ENCODE measurements around the gene ZBED1. TPM values are rescaled to one million over a fixed set of nuclear protein-coding genes. Genes with fewer than 3 reads are reported as not detected.
"Not testable (repeated sequence)": the region's sequence is repeated elsewhere in the genome, so short reads cannot be mapped to it uniquely, and the experiment has no call there.

ZBED1 gene
- total RNA-seq, 2 experiments from 2014 or later: 15.8 to 16.1 TPM

DNA sequence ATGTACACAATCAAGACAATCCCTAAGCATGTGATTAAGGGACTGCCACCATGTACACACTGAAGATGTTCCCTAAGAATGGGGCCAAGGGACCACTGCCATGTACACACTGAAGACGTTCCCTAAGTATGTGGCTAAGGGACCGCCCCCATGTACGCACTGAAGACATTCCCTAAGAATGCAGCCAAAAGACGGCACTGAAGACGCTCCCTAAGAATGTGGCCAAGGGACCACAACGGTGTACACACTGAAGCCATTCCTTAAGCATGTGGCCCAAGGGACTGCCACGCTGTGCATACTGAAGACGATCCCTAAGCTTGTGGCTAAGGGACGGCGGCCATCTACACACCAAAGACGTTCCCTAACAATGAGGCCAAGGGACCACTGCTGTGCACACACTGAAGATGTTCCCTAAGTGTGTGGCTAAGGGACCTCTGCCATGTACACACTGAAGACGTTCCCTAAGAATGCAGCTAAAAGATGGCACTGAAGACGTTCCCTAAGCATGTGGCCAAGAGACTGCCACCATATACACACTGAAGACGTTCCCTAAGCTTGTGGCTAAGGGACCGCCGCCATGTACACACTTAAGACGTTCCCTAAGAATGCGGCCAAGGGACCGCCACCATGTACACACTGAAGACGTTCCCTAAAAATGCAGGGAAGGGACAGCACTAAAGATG lies 26.4 kb downstream of the ZBED1 start:
- Mint-ChIP-seq H3K27ac (no peak overlapping the region), H3K9me3 (no peaks in the 10 kb centered on the region), H3K36me3 (ENCODE audit: low read depth) (peaks cover 11% of the 10 kb centered on the region), H3K4me1 (ENCODE audit: low read depth) (peaks cover 3% of the 10 kb centered on the region), H3K4me3 (no peak overlapping the region), H3K27me3 (no peaks in the 10 kb centered on the region)
- H3K4me1 ChIP-seq (ENCODE audit: insufficient read depth, low read length): no peaks in the 10 kb centered on the region
- no peak overlapping the region for H3K27ac ChIP-seq (ENCODE audit: low read depth in 1 of 2, low read length in 2 of 2)
- H3K9me3 ChIP-seq (ENCODE audit: control insufficient read depth in 1 of 2, insufficient read depth in 1 of 2, low read length in 2 of 2): no peaks in the 10 kb centered on the region
- DNase-seq (no peak), ATAC-seq (ENCODE audit: poor library complexity) (no peak)
- no peaks in the 10 kb centered on the region for H3K36me3 ChIP-seq (ENCODE audit: insufficient read depth, low read length)
- intact Hi-C loops (cut with DNase I, micrococcal nuclease): no loop called here
- POLR2A ChIA-PET: no interaction called here
- no peaks in the 10 kb centered on the region for H3K27me3 ChIP-seq (ENCODE audit: control insufficient read depth in 1 of 2, insufficient read depth in 2 of 2, low read length in 2 of 2)
- no peak overlapping the region for H3K4me3 ChIP-seq (ENCODE audit: low read length)
- TF ChIP-seq, protein P1, sequence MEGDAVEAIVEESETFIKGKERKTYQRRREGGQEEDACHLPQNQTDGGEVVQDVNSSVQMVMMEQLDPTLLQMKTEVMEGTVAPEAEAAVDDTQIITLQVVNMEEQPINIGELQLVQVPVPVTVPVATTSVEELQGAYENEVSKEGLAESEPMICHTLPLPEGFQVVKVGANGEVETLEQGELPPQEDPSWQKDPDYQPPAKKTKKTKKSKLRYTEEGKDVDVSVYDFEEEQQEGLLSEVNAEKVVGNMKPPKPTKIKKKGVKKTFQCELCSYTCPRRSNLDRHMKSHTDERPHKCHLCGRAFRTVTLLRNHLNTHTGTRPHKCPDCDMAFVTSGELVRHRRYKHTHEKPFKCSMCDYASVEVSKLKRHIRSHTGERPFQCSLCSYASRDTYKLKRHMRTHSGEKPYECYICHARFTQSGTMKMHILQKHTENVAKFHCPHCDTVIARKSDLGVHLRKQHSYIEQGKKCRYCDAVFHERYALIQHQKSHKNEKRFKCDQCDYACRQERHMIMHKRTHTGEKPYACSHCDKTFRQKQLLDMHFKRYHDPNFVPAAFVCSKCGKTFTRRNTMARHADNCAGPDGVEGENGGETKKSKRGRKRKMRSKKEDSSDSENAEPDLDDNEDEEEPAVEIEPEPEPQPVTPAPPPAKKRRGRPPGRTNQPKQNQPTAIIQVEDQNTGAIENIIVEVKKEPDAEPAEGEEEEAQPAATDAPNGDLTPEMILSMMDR (IDR thresholded peaks at IDR 0.05): no peak
- CTCF ChIA-PET: no interaction called here

DNA sequence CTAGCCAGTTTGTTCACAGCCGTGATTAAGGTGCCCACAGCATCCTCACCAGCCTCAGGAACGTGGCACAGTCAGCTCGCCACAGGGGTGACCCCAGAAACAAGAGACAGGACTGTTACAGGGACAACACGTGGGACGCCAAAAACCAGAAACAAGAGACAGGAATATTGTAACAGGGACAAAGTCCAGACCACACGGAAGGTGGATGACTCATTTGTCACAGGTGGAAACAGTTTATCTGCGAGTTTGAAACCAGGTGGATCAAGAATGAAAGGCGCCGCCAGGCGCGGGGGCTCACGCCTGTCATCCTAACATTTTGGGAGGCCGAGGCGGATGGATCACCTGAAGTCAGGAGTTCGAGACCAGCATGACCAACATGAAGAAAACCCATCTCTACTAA lies 27.7 kb downstream of the ZBED1 start:
- H3K27ac ChIP-seq (ENCODE audit: low read depth in 1 of 2, low read length in 2 of 2); H3K9me3 Mint-ChIP-seq; H3K4me3 Mint-ChIP-seq; ATAC-seq (ENCODE audit: poor library complexity); H3K27me3 Mint-ChIP-seq; H3K36me3 Mint-ChIP-seq (ENCODE audit: low read depth); CTCF ChIA-PET; DNase-seq; intact Hi-C loops (cut with DNase I, micrococcal nuclease); H3K9me3 ChIP-seq (ENCODE audit: control insufficient read depth in 1 of 2, insufficient read depth in 1 of 2, low read length in 2 of 2); H3K4me1 Mint-ChIP-seq (ENCODE audit: low read depth); H3K36me3 ChIP-seq (ENCODE audit: insufficient read depth, low read length); H3K4me3 ChIP-seq (ENCODE audit: low read length); POLR2A ChIA-PET; H3K27me3 ChIP-seq (ENCODE audit: control insufficient read depth in 1 of 2, insufficient read depth in 2 of 2, low read length in 2 of 2); H3K4me1 ChIP-seq (ENCODE audit: insufficient read depth, low read length); H3K27ac Mint-ChIP-seq: not testable (repeated sequence)

DNA sequence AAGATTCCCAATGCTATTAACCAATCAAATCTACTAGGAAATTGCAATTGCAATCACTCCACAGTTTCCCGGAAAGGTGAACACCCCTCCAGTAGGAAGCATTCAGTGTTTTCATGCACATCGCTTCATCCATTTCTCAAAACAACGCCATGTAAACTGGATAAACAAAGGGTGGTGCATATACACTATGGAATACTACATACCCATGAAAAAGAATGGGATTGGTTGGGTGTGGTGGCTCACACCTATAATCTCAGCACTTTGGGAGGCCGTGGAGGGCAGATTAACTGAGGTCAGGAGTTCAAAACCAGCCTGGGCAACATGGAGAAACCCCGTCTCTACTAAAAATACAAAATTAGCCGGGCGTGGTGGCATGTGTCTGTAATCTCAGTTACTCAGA lies 29.1 kb downstream of the ZBED1 start:
- H3K4me3 Mint-ChIP-seq: no peak overlapping the region
- Histone ChIP-seq H3K9me3 (ENCODE audit: control insufficient read depth in 1 of 2, insufficient read depth in 1 of 2, low read length in 2 of 2) (no peaks in the 10 kb centered on the region), H3K36me3 (ENCODE audit: insufficient read depth, low read length) (no peaks in the 10 kb centered on the region), H3K27me3 (ENCODE audit: control insufficient read depth in 1 of 2, insufficient read depth in 2 of 2, low read length in 2 of 2) (no peaks in the 10 kb centered on the region), H3K27ac (ENCODE audit: low read depth in 1 of 2, low read length in 2 of 2) (no peak overlapping the region), H3K4me1 (ENCODE audit: insufficient read depth, low read length) (no peaks in the 10 kb centered on the region), H3K4me3 (ENCODE audit: low read length) (no peak overlapping the region)
- H3K4me1 Mint-ChIP-seq (ENCODE audit: low read depth): no peaks in the 10 kb centered on the region
- no peak for DNase-seq
- TF ChIP-seq, protein P1 (IDR thresholded peaks at IDR 0.05): no peak
- no peak for ATAC-seq (ENCODE audit: poor library complexity)
- no peak overlapping the region for H3K27ac Mint-ChIP-seq
- POLR2A ChIA-PET: no interaction called here
- no peaks in the 10 kb centered on the region for H3K27me3 Mint-ChIP-seq
- peaks cover 9% of the 10 kb centered on the region for H3K36me3 Mint-ChIP-seq (ENCODE audit: low read depth)
- H3K9me3 Mint-ChIP-seq: no peaks in the 10 kb centered on the region
- CTCF ChIA-PET: no interaction called here
- intact Hi-C loops (cut with DNase I, micrococcal nuclease): no loop called here

DNA sequence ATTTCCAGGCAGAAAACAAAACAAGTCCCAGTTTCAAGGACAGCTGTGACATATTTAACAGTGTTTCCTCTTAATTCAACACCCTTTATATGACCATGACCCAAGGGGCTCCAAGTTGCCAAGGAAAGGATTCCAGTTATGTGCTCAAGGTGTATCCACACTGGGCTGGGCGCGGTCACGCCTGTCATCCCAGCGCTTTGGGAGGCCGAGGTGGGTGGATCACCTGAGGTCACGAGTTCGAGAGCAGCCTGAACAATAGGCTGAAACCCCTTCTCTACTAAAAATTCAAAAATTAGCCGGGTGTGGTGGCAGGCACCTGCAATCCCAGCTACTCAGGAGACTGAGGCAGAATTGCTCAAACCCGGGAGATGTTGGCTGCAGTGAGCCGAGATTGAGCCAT lies 29.6 kb downstream of the ZBED1 start:
- H3K27ac ChIP-seq (ENCODE audit: low read depth in 1 of 2, low read length in 2 of 2); H3K9me3 Mint-ChIP-seq; H3K36me3 Mint-ChIP-seq (ENCODE audit: low read depth); H3K4me3 Mint-ChIP-seq; intact Hi-C loops (cut with DNase I, micrococcal nuclease); H3K4me1 Mint-ChIP-seq (ENCODE audit: low read depth); POLR2A ChIA-PET; H3K9me3 ChIP-seq (ENCODE audit: control insufficient read depth in 1 of 2, insufficient read depth in 1 of 2, low read length in 2 of 2); H3K27me3 Mint-ChIP-seq; DNase-seq; CTCF ChIA-PET; H3K4me1 ChIP-seq (ENCODE audit: insufficient read depth, low read length); H3K36me3 ChIP-seq (ENCODE audit: insufficient read depth, low read length); H3K4me3 ChIP-seq (ENCODE audit: low read length); ATAC-seq (ENCODE audit: poor library complexity); H3K27me3 ChIP-seq (ENCODE audit: control insufficient read depth in 1 of 2, insufficient read depth in 2 of 2, low read length in 2 of 2); H3K27ac Mint-ChIP-seq: not testable (repeated sequence)

DNA sequence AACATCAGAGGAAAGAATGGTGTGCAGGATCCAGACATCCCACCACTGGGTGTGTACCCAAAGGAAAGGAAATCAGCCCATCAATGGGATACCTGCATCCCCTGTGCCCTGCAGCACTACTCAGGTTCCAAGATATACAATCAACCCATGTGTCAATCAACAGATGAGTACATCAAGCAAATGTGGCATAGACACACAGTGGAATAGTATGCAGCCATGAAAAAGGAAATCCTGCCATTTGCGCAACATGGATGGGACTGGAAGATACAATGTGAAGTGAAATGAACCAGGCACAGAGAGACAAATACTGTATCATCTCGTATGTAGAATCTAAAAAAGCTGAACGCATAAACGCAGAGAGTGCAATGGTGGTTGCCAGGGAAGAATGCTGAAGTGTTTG lies 30.9 kb downstream of the ZBED1 start:
- H3K9me3 Mint-ChIP-seq; H3K4me3 Mint-ChIP-seq; H3K4me1 Mint-ChIP-seq (ENCODE audit: low read depth); ATAC-seq (ENCODE audit: poor library complexity); H3K27me3 Mint-ChIP-seq; H3K4me3 ChIP-seq (ENCODE audit: low read length); DNase-seq; H3K27ac Mint-ChIP-seq; CTCF ChIA-PET; H3K36me3 ChIP-seq (ENCODE audit: insufficient read depth, low read length); POLR2A ChIA-PET; H3K27me3 ChIP-seq (ENCODE audit: control insufficient read depth in 1 of 2, insufficient read depth in 2 of 2, low read length in 2 of 2); H3K9me3 ChIP-seq (ENCODE audit: control insufficient read depth in 1 of 2, insufficient read depth in 1 of 2, low read length in 2 of 2); intact Hi-C loops (cut with DNase I, micrococcal nuclease); H3K4me1 ChIP-seq (ENCODE audit: insufficient read depth, low read length); H3K27ac ChIP-seq (ENCODE audit: low read depth in 1 of 2, low read length in 2 of 2); H3K36me3 Mint-ChIP-seq (ENCODE audit: low read depth): not testable (repeated sequence)
